Measurements from ENCODE around the gene DNMBP.

DNA sequence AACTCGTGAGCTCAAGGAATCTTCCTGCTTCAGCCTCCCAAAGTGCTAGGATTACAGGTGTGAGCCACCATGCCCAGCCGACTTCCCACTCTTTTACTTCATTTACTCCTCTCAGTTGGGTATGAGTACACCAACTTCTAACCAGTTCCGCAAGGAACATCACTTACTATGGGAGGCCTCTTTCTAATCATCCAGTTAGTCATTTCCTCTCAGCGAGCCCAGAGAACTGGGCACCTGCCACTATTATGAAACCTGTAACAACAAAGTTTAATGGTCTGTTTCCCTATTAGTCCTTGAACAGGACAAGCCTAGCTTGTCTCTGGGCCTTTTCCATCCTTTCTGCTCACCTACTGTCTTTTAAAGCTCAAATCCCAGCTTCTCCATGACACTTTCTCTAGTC is 88.8 kb downstream of the DNMBP start:
- TF ChIP-seq TAF1 (IDR thresholded peaks at IDR 0.05; ENCODE audit: borderline replicate concordance, insufficient read depth, low read length) (no peak), POLR2AphosphoS5 (IDR thresholded peaks at IDR 0.05; ENCODE audit: low read depth, low read length) (no peak)
- TF ChIP-seq, protein P1, sequence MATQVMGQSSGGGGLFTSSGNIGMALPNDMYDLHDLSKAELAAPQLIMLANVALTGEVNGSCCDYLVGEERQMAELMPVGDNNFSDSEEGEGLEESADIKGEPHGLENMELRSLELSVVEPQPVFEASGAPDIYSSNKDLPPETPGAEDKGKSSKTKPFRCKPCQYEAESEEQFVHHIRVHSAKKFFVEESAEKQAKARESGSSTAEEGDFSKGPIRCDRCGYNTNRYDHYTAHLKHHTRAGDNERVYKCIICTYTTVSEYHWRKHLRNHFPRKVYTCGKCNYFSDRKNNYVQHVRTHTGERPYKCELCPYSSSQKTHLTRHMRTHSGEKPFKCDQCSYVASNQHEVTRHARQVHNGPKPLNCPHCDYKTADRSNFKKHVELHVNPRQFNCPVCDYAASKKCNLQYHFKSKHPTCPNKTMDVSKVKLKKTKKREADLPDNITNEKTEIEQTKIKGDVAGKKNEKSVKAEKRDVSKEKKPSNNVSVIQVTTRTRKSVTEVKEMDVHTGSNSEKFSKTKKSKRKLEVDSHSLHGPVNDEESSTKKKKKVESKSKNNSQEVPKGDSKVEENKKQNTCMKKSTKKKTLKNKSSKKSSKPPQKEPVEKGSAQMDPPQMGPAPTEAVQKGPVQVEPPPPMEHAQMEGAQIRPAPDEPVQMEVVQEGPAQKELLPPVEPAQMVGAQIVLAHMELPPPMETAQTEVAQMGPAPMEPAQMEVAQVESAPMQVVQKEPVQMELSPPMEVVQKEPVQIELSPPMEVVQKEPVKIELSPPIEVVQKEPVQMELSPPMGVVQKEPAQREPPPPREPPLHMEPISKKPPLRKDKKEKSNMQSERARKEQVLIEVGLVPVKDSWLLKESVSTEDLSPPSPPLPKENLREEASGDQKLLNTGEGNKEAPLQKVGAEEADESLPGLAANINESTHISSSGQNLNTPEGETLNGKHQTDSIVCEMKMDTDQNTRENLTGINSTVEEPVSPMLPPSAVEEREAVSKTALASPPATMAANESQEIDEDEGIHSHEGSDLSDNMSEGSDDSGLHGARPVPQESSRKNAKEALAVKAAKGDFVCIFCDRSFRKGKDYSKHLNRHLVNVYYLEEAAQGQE (IDR thresholded peaks at IDR 0.05; ENCODE audit: insufficient read depth in 1 of 2, low read depth in 2 of 2, low read length in 2 of 2) = no peak

Measured in PFSK-1 (cell line).